ENCODE measurements around the gene REC114.
"Not testable (repeated sequence)": the region's sequence is repeated elsewhere in the genome, so short reads cannot be mapped to it uniquely, and the experiment has no call there.

REC114 gene

DNA sequence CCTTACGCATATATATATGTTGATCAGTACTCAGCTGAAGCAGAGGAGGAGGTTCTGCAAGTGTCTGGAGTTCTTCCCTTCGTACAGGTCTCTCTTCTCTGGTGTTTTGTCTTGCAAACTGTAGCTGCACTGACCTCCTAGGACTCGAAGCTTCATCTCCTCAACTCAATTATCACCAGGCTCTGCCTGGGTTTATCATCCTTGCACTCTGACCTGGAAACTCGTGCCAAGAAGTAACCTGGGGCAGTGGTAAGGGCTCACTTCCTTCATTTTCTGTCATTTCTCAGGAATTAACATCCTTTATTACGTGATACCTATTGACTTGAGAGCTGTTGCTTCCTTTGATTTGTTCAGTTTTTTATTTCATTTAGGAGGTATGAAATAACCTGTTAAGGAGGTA is 14.4 kb downstream of the REC114 start:
- no peak for DNase-seq

DNA sequence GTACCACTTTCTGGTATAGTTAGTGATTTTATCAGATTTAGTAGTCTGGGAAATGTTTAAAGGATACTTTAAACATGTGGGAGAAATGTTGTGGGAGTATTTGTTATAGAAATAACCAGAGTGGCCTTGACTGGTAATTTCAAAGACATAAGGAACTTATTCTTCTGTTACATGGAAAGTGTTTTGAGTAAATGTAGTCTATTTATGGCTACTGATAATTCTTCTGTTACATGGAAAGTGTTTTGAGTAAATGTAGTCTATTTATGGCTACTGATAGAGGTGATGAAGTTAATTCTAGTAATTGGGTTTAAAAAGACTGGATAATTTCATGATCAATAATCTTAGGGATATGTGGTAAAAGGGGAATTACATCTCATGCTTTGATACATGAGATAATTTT is 17.7 kb downstream of the REC114 start:
- no peak for DNase-seq

DNA sequence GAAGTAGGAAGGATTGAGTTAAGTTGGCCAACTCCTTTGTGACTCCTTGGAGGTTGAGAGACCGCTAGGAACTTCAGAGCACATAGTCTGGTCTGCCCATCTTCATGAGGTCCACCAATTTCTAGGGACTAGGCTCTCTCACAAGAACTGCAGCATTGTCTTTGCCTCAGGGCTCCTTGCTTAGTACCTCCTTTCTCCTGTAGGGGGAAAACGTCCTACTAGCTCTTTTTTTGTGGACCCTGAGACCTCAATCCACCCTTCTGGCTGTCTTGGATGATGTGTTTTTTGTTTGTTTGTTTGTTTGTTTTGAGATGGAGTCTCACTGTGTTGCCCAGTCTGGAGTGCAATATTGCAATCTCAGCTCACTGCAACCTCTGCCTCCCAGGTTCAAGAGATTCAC is 21.6 kb downstream of the REC114 start:
- no peak for DNase-seq

DNA sequence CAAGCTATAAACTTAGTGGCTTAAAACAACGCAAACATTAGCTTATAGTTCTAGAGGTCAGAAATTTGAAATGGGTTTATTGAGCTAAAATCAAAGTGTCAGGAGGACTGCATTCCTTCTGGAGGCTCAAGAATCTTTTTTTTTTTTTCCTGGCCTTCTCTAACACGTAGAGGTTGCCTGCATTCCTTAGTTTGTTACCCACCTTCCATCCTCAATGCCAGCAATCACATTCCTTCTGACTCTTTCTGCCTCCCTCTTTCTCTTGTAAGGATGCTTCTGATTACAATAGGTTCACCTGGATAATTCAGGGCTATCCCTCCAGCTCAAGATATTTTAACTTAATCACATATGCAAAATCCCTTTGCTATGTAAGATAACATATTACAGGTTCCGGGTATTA is 24.8 kb downstream of the REC114 start:
- no peak for DNase-seq

DNA sequence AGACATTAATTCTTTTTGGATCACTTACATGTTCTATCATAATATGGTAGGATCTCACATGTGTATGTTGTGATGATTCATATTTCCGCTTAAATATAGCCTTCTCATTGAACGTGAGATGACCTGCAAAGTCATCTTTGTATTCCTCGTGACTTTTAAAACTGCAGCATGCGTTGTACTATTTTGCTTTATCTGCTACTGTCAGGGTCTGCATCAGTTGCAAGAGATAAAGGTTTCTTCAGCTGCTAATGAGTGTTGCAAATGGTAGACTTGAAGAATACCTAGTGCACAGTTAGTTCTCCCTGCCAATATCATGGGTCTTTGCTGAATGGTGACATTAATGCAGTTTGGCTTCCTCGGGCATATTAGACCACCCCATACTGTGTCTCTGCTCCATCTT is 31.8 kb downstream of the REC114 start:
- DNase-seq, result no peak

DNA sequence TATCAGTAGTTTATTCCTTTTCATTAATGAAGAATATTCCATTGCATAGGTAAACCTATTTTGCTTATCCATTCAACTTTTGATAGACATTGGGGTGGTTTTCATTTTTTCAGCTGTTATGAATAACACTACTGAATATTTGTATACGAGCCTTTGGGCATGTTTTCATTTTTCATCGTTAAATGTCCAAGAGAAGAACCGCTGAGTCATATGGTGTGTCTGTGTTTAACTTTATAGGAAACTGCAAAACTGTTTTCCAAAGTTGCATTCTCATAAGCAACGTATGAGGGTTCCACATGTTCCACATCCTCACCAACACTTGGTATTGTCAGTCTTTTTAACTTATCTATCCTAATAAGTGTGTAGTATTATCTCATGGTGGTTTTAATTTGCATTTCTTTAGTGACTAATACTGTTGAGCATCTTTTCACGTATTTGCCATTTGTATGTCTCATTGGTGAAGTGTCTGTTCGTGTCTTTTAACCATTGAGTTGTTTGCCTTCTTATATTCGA is 33.8 kb downstream of the REC114 start:
- DNase-seq, result no peak

DNA sequence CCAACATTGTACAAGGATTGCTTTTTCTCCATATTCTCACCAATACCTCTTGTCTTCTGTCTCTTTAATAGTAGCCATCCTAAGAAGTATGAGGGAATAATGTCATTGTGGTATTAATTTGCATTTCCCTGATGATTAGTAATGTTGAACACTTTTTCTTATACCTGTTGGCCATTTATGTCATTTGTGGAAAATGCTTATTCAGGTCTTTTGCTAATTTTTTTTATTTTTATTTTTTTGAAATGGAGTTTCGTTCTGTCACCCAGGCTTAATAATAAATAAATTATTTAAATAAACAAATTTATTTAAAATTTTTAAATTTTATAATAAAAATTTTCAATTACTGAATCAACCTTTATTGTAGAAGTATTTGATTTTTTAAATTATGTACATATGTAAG is 37.1 kb downstream of the REC114 start:
- DNase-seq, result no peak

DNA sequence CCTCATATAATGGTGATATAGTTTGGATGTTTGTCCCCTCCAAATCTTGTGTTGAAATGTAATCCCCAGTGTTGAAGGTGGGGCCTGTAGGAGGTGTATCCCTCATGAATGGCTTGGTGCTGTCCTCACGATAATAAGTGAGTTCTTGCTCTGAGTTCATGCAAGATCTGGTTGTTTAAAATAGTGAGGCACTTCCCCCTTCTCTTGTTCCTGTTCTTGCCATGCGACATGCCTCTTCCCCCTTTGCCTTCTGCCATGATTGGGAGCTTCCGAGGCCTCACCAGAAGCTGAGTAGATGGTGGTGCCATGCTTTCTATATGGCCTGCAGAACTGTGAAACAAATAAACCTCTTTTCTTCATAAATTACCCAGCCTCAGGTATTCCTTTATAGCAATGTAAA is 39.2 kb downstream of the REC114 start:
- DNase-seq, result no peak

DNA sequence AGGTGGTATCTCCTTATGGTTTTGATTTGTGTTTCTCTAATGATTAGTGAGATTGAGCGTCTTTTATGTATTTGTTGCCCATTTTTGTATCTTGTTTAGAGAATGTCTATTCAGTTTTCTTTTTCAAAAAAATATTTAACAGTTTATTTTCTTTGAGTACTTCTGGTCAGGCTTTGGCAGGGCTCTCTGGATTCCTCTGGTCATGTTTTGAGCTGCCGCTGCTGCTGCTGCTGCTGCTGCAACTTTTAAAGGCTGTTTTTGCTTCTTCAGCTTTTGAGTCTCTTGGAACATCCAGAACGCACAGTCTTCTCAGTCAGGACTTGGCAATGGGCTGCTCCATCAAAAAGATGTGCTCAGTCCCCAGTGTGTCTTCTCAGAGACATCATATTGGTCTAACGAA is 40.1 kb downstream of the REC114 start:
- no peak for DNase-seq

DNA sequence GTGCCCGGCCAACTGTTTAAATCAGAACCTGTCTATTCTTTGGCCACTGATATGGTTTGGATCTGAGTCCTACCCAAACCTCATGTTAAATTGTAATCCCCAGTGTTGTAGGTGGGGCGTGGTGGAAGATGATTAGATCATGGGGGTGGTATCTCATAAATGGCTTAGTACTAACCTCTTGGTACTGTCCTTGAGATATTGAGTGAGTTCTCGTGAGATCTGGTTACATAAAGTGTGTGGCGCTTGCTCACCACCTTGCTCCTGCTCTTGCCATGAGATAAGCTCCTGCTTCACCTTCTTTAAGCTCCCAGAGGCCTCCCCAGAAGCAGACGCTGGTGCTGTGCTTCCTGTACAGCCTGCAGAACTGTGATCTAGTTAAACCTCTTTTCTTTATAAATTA is 42.4 kb downstream of the REC114 start:
- no peak for DNase-seq

DNA sequence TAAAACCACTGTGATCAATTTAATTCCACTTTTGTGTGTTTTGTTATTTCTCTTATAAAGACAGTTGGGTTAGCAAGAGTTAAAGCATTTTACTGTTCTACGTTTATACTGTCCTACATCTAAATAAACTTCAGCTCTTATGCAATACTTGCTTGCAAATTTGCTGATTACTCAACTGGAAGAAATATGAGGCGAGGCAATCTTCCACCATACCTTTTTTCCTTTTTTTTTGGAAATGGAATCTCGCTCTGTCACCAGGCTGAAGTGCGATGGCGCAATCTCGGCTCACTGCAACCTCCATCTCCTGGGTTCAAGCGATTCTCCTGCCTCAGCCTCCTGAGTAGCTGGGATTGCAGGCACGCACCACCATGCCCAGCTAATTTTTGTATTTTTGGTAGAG is 42.9 kb downstream of the REC114 start:
- DNase-seq, result not testable (repeated sequence)

DNA sequence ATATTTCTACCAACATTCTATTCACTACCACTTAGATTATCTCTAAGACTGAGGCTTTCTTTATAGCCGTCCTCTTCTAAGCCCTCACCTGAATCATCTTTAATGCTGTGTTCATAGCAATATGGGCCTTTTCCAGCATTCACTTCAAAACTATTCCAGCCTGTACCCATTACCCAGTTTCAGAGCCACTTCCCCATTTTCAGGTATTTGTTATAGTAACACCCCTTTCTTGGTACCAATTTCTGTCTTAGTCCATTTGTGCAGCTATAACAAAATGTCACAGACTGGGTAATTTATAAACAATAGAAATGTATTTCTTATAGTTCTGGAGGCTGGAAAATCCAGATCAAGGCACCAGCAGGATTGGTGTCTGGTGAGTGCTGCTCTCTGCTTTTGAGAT is 45.7 kb downstream of the REC114 start:
- DNase-seq, result no peak

DNA sequence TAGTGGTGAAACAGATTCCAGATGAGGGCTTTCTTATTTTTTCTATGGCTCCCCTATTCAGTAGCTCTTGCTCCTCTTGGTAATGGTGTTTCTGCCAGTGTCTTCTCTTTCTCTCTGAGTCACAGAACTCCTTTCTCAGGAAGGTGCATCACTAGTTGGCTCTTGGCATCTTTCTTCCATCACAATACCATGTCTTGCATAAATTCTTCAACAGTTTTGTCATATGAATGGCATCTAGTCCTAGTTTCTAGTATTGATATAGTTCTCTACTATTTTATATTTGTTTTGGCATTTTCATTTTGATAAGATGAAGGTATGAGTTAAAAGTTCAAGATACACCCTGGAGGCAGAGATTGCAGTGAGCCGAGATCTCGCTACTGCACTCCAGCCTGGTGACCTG is 51.0 kb downstream of the REC114 start:
- no peak for DNase-seq

DNA sequence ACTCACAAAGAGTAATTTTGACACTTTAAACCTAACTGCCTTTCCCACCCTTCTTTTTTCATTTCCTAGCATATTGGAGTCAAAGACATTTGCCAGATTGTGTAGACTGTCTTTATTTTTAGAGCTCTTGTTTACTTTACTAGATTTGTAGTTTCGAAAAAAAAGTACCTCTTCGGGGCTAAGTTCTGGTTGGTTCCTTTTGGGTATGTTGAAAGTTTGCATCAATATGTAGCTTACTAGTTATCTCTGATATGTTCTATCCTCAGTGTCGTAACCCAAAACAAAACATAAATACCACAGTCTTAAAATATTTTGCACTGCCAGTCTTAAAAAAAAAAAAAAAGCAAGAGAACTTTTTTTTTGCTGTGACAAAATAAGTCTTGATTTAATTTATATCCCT is 52.2 kb downstream of the REC114 start:
- DNase-seq, result no peak

DNA sequence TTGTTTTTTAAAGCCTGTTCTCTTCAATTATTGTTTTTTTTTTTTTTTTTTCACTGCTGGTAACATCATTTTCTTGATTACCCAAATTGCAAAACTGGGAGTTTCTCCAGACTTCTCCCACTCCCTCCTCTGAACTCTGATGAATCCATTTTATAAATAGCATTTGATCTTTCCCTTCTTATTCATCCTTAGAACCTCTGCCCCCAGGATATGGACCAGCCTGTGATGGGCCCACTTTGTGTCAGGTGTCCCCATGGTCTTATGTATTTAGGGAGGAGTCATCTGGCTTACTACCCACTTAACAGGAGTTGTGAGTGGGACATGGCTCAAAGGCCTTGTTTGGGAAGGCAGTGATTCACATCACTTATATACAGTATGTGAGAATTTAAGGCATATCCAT is 57.7 kb downstream of the REC114 start:
- DNase-seq, result no peak

DNA sequence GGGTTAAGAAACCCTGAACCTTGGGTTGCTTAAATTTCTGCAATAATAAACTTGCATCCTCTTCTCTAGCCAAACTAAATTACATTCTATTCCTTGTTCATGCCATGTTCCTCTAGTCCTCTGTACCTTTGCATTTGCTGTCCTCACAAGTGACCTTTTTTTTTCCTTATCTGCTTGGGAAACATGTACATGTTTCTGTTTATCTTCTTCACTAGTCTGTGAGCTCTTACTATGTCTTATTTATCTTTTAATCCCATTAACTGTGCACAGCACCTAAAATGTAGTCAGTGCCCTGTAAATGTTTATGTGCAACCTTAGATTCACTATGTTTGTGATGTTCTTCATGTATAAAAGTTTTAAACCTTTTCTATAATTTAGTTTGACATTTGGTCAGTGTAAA is 61.9 kb downstream of the REC114 start:
- no peak for DNase-seq

DNA sequence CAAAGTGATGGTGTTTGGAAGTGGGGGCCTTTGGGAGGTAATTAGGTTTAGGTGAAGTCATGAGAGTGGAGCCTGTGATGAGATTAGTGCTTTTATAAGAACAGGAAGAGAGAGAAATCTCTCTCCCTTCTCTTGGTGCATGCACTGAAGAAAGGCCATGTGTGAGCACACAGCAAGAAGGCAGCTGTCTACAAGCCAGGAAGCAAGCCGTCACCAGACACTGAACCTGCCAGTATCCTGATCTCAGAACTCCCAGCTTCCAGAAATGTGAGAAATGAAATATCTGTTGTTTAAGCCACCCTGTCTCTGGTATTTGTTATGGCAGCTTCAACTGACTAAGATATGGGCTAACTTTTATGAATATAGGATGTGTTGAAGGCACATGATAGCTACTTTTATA is 72.6 kb downstream of the REC114 start:
- DNase-seq, result no peak

DNA sequence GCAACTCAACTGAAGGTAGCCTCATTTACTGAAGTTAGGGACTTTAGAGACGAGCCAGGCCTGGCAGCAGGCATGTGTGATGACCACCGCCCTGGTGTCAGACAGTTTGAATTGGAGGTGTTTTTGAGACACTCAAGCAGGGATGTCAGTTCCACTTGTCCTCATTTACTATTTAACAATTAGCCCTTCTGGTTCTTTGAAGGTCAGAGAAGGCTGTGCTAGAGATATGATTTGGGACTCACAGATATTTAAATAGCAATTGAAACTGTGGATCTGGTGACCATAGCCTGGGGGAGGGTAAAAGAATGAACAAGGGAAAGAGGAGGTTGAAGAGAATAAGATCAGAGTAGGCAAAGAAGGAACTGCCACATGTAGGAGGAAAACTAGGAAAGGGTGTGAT is 74.6 kb downstream of the REC114 start:
- no peak for DNase-seq

DNA sequence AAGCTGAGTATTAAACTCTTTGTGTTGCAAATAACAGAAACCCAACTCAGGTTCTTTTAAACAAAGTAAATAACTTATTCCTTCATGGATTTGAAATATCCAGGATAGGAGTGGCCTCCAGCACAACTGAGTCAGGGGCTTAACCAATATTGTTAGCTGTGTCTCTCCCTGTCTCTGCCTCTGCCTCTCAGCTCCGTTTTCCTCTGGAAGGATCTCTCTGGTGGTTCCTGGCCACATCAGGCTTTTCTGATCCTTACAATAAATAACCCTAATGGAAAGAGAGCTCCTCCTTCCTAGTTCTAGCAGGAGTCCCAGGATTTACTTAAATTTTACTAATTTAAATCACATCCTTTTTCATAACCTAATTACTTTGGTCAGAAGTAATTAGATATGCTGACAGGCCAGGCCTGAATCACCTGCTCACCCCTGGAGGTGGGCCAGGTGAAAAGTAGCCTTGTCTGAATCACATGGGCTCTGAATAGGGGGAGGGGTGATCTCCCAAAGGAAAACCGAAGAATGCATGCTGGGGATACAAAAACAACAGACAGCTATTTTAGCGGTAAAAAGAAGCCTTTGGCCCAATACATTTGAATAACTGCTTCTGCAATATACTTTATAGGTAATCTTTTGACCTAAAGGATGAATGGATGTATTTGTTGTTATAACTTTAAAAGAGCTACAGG is 75.4 kb downstream of the REC114 start:
- no peak for DNase-seq

DNA sequence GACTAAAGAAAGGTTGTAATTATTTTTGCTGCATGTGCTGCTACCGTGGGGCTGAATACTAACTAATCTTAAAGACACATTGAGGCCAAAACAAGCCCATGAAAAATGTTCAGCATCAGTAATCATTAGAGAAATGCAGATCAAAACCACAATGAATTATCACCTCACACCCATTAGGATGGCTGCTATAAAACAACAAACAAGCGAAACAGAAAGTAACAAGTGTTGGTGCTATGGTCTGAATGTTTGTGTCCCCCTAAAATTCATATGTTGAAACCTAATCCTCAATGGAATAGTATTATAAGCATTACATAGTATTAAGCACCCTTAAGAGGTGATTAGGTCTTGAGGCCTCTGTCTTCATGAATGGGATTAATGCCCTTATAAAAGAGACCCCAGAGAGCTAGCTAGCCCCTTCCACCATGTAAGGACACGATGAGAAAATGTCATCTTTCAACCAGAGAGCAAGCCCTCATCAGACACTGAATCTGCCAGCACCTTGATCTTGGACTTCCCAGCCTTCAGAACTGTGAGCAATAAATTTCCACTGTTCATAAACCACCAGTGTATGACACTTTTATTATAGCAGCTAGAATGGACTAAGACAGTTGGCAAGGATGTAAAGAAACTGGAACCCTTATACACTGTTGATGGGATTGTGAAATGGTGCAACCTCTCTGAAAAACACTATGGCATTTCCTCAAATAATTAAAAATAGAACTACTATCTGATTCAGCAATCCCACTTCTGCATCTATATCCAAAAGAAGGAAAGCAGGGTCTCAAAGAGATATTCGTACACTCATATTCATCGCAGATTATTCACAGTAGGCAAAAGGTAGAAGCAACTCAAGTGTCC is 76.1 kb downstream of the REC114 start:
- DNase-seq, result no peak

DNA sequence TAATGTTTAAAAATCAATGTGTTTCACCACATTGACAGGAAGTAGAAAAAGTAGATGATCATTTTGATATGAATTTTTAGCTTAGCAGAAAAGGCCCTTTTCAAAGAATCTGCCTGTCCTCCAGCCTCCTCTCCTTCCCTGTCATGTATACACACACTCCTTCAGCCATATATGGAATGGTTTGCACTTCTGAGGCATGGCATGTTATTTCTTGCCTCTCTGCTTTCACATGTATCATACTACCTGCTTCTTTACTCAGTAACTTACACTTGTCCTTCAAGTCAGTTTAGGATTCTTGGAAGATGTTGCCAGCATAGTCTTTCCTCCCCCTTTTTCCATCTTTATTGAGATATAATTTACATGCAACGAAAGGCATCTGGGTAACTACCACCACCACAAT is 79.0 kb downstream of the REC114 start:
- DNase-seq, result no peak

DNA sequence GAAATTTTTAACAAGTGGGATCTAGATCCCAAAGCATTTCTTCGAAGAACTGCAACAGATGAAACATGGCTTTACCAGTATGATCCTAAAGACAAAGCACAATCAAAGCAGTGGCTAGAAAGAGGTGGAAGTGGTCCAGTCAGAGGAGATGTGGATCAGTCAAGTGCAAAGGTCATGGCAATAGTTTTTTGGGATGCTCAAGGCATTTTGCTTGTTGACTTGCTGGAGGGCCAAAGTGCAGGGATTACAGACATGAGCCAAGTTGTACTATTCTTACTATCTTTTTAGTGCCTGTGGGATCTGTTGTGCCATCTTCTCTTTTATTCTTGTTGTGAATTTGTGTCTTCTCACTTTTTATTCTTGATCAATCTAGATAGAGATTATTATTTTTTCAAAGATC is 82.0 kb downstream of the REC114 start:
- DNase-seq, result no peak

DNA sequence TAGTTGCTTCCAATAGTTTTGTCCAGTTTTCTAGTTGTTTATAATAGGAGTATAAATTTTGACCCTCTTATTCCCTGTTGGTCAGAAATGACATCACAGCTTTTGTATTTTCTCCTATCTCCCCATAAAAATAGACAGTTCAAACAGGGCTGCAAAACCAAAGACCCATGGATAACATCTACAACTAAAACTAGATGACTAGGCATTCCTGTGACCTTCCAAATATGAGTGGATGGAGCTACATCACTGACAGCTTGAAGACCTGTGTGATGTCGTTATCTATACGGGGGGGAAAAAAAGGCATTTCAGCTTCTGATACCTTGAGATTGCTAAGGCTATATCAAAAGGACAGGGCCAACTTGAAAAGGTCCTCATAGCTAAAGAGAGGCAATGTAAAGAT is 84.6 kb downstream of the REC114 start:
- DNase-seq, result no peak

DNA sequence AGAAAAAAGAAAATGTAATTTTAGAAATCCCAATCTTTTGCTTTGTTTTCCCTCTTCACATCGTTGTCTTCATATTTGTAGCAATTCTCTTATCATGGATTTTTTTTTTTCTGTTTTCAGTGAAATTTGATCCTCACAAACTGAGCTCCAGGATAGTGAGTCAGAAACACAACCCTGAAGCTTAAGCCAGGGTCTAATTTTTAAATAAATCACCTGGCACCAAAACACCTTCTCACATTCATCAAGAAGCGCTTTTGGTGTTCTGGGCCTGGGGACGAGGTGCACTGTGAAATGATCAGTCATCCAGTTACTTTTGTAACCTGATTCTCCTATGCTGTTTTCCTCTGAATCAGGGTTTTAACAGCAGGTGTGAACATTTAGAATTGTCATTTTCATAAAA is 87.7 kb downstream of the REC114 start:
- no peak for DNase-seq

DNA sequence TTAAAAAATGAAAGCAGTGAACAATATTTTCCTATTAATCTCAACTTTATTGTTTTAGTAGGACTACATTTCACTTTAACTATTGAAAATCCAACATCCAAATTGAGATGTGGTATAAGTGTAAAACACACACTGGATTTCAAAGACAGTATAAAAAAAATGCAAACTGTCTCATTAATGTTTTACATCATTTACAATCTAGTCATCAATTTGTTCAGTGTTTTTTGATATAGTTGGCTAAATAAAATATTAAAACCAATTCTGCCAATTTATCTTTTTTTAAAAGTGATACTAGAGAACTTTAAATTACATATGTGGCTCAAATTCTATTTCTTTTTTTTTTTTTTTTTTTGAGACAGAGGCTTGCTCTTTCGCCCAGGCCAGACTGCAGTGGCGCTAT is 95.2 kb downstream of the REC114 start:
- no peak for DNase-seq
